Measurements from ENCODE around the gene FXYD3.

- TF ChIP-seq CTCF (IDR thresholded peaks at IDR 0.05) (peak; percentile 63 to 93 (median 91)), POLR2A (IDR thresholded peaks at IDR 0.05) (no peak)
Measured at GRCh38 chr19:35135389-35135909, 19.8 kb downstream of the FXYD3 start.

Measured in esophagus squamous epithelium (tissue), 4 donors.